ENCODE measurements around the gene HIVEP3. TPM values are rescaled to one million over a fixed set of nuclear protein-coding genes. Genes with fewer than 3 reads are reported as not detected.
"Not testable (repeated sequence)": the region's sequence is repeated elsewhere in the genome, so short reads cannot be mapped to it uniquely, and the experiment has no call there.

Gene HIVEP3
- total and polyA plus RNA-seq, 4 experiments from 2014 or later: 8.2 to 12.8 (median 10.8) TPM

DNA sequence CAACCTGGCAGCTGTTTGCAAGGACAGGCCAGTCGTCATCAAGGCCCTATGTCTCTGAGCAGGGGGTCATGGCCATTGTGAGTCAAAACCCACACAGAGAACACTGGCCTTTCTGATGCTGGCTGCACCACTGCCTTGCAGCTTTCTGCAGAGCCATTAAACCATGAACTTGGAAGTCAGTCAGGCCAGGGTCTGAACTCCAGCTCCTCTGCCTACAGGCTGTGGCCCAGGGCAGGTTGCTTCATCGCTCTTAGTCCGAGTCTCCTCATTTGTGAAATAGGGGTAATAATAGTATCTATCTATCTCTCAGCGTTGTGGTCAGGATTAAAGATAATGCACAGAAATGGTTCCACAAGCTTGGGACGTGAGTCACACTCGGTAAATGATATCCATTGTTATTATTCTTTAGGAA is 35.8 kb upstream of the HIVEP3 start:
- no peak overlapping the region for H3K4me3 ChIP-seq (ENCODE audit: low read length in 2 of 2)
- CTCF ChIA-PET (ENCODE audit: partially characterized antibody): no interaction called here

DNA sequence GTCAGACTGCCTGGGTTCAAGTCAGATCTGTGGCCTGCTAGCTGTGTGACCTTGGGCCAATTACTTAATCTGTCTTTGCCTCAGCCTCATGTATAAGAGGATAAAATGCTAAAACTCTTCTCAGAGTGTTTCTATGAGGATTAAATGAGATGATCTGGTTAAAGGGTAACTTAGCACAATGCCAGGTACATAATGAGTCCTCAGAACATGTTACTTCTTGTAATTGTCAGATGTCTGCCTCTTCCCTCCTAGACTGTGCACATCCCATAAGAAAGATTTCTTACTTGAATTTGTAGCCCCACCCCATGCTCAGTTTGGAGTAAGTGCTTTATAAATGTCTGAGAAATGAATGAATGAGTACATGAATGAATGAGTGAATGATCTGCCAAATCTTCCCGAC is 34.6 kb upstream of the HIVEP3 start:
- H3K27me3 Mint-ChIP-seq: no peaks in the 10 kb centered on the region
- CTCF ChIA-PET (ENCODE audit: partially characterized antibody): interaction anchor here (0.5 kb wide), 1 partner anchor 67 kb away, joined by 3 read pairs; no protein-coding TSS in a partner anchor
- peaks cover 7 to 27% (median 18%) of the 10 kb centered on the region in 4 donors for H3K4me1 Mint-ChIP-seq
- no peak overlapping the region for H3K4me3 Mint-ChIP-seq
- Histone ChIP-seq H3K27me3 (ENCODE audit: insufficient read depth, low read length) (no peaks in the 10 kb centered on the region), H3K27ac (ENCODE audit: low read depth, low read length) (no peak overlapping the region), H3K4me1 (ENCODE audit: insufficient read depth, low read length) (peaks cover 8% of the 10 kb centered on the region), H3K4me3 (ENCODE audit: low read length in 2 of 2) (no peak overlapping the region), H3K36me3 (ENCODE audit: insufficient read depth, low read length) (no peaks in the 10 kb centered on the region), H3K9me3 (ENCODE audit: control insufficient read depth in 1 of 2, low read length in 2 of 2) (no peaks in the 10 kb centered on the region)
- intact Hi-C loops (cut with micrococcal nuclease): no loop called here
- DNase-seq: no peak
- no peak overlapping the region for H3K27ac Mint-ChIP-seq
- POLR2A ChIA-PET (ENCODE audit: partially characterized antibody): interaction anchor here (1.2 kb wide), 1 partner anchor 62 kb away, joined by 3 read pairs; no protein-coding TSS in a partner anchor
- H3K36me3 Mint-ChIP-seq: peaks cover 0 to 13% of the 10 kb centered on the region in 2 donors
- peaks cover 0 to 30% (median 15%) of the 10 kb centered on the region in 8 donors for H3K9me3 Mint-ChIP-seq

More for the DNA sequence above, 35.8 kb upstream of the HIVEP3 start:
- POLR2A ChIA-PET (ENCODE audit: partially characterized antibody): interaction anchor here (1.0 to 1.2 kb wide), 2 partner anchors 63 to 81 kb away, joined by 3 read pairs; no protein-coding TSS in a partner anchor
- Histone ChIP-seq H3K36me3 (ENCODE audit: insufficient read depth, low read length) (no peaks in the 10 kb centered on the region), H3K4me1 (ENCODE audit: insufficient read depth, low read length) (peaks cover 8% of the 10 kb centered on the region), H3K27me3 (ENCODE audit: insufficient read depth, low read length) (no peaks in the 10 kb centered on the region), H3K27ac (ENCODE audit: low read depth, low read length) (no peak overlapping the region), H3K9me3 (ENCODE audit: control insufficient read depth in 1 of 2, low read length in 2 of 2) (no peaks in the 10 kb centered on the region)
- H3K27ac Mint-ChIP-seq: peak overlapping the region in 2 of 7 donors; percentile 31 to 50
- intact Hi-C loops (cut with micrococcal nuclease): no loop called here
- no peak for DNase-seq
- peaks cover 7 to 27% (median 18%) of the 10 kb centered on the region in 4 donors for H3K4me1 Mint-ChIP-seq
- peaks cover 0 to 13% of the 10 kb centered on the region in 2 donors for H3K36me3 Mint-ChIP-seq
- H3K4me3 Mint-ChIP-seq: no peak overlapping the region
- H3K9me3 Mint-ChIP-seq: peaks cover 0 to 24% (median 14%) of the 10 kb centered on the region in 8 donors
- H3K27me3 Mint-ChIP-seq: no peaks in the 10 kb centered on the region

GRCh38 chr1:41952208-41952607 is 33.5 kb upstream of the HIVEP3 start:
- no peaks in the 10 kb centered on the region for H3K36me3 ChIP-seq (ENCODE audit: insufficient read depth, low read length)
- intact Hi-C loops (cut with micrococcal nuclease): no loop called here
- peaks cover 8% of the 10 kb centered on the region for H3K4me1 ChIP-seq (ENCODE audit: insufficient read depth, low read length)
- H3K36me3 Mint-ChIP-seq: peaks cover 0 to 13% of the 10 kb centered on the region in 2 donors
- ChIA-PET POLR2A (ENCODE audit: partially characterized antibody) (no interaction called here), CTCF (ENCODE audit: partially characterized antibody) (no interaction called here)
- no peak overlapping the region for H3K4me3 Mint-ChIP-seq
- H3K4me3 ChIP-seq (ENCODE audit: low read length in 2 of 2): no peak overlapping the region
- H3K9me3 Mint-ChIP-seq: peaks cover 0 to 30% (median 15%) of the 10 kb centered on the region in 8 donors
- no peak overlapping the region for H3K27ac ChIP-seq (ENCODE audit: low read depth, low read length)
- H3K4me1 Mint-ChIP-seq: peaks cover 7 to 27% (median 17%) of the 10 kb centered on the region in 4 donors
- H3K27me3 Mint-ChIP-seq: no peaks in the 10 kb centered on the region
- H3K27me3 ChIP-seq (ENCODE audit: insufficient read depth, low read length): no peaks in the 10 kb centered on the region
- H3K9me3 ChIP-seq (ENCODE audit: control insufficient read depth in 1 of 2, low read length in 2 of 2): no peaks in the 10 kb centered on the region
- no peak overlapping the region for H3K27ac Mint-ChIP-seq
- DNase-seq: no peak

- H3K27ac Mint-ChIP-seq; H3K36me3 ChIP-seq (ENCODE audit: insufficient read depth, low read length); CTCF ChIA-PET (ENCODE audit: partially characterized antibody); DNase-seq; H3K27ac ChIP-seq (ENCODE audit: low read depth, low read length); H3K9me3 ChIP-seq (ENCODE audit: control insufficient read depth in 1 of 2, low read length in 2 of 2); H3K4me1 ChIP-seq (ENCODE audit: insufficient read depth, low read length); H3K27me3 ChIP-seq (ENCODE audit: insufficient read depth, low read length); H3K4me3 ChIP-seq (ENCODE audit: low read length in 2 of 2); H3K4me3 Mint-ChIP-seq; intact Hi-C loops (cut with micrococcal nuclease); H3K27me3 Mint-ChIP-seq: not testable (repeated sequence)
- Mint-ChIP-seq H3K4me1 (peaks cover 7 to 24% (median 17%) of the 10 kb centered on the region in 4 donors), H3K9me3 (peaks cover 0 to 30% (median 15%) of the 10 kb centered on the region in 8 donors), H3K36me3 (peaks cover 0 to 13% of the 10 kb centered on the region in 2 donors)
- POLR2A ChIA-PET (ENCODE audit: partially characterized antibody): interaction anchor here (1.3 kb wide), 1 partner anchor 60 kb away, joined by 3 read pairs; no protein-coding TSS in a partner anchor
Measured at GRCh38 chr1:41951492-41951891, 32.8 kb upstream of the HIVEP3 start.

- no peak overlapping the region for H3K27ac Mint-ChIP-seq
- POLR2A ChIA-PET (ENCODE audit: partially characterized antibody): interaction anchor here (1.3 kb wide), 1 partner anchor 59 kb away, joined by 3 read pairs; no protein-coding TSS in a partner anchor
- peaks cover 4% of the 10 kb centered on the region for H3K4me1 ChIP-seq (ENCODE audit: insufficient read depth, low read length)
- no peak overlapping the region for H3K27ac ChIP-seq (ENCODE audit: low read depth, low read length)
- H3K36me3 Mint-ChIP-seq: peaks cover 0 to 13% of the 10 kb centered on the region in 2 donors
- CTCF ChIA-PET (ENCODE audit: partially characterized antibody): no interaction called here
- H3K9me3 ChIP-seq (ENCODE audit: control insufficient read depth in 1 of 2, low read length in 2 of 2): no peaks in the 10 kb centered on the region
- no peak overlapping the region for H3K4me3 ChIP-seq (ENCODE audit: low read length in 2 of 2)
- H3K36me3 ChIP-seq (ENCODE audit: insufficient read depth, low read length): no peaks in the 10 kb centered on the region
- no peaks in the 10 kb centered on the region for H3K27me3 Mint-ChIP-seq
- H3K9me3 Mint-ChIP-seq: peaks cover 0 to 30% (median 15%) of the 10 kb centered on the region in 8 donors
- no peak overlapping the region for H3K4me3 Mint-ChIP-seq
- intact Hi-C loops (cut with micrococcal nuclease): no loop called here
- H3K4me1 Mint-ChIP-seq: peaks cover 6 to 17% (median 13%) of the 10 kb centered on the region in 4 donors
- DNase-seq: no peak
- H3K27me3 ChIP-seq (ENCODE audit: insufficient read depth, low read length): no peaks in the 10 kb centered on the region
Measured at GRCh38 chr1:41950820-41951219, 32.1 kb upstream of the HIVEP3 start.

GRCh38 chr1:41945946-41946345 is 27.2 kb upstream of the HIVEP3 start:
- Mint-ChIP-seq H3K27ac (peak overlapping the region in 1 of 7 donors; percentile 34), H3K9me3 (peaks cover under 1 to 27% (median 17%) of the 10 kb centered on the region in 8 donors)
- POLR2A ChIA-PET (ENCODE audit: partially characterized antibody); DNase-seq; H3K9me3 ChIP-seq (ENCODE audit: control insufficient read depth in 1 of 2, low read length in 2 of 2); H3K4me3 Mint-ChIP-seq; H3K36me3 Mint-ChIP-seq; H3K27me3 ChIP-seq (ENCODE audit: insufficient read depth, low read length); H3K4me3 ChIP-seq (ENCODE audit: low read length in 2 of 2); H3K4me1 Mint-ChIP-seq; CTCF ChIA-PET (ENCODE audit: partially characterized antibody); H3K36me3 ChIP-seq (ENCODE audit: insufficient read depth, low read length); H3K4me1 ChIP-seq (ENCODE audit: insufficient read depth, low read length); H3K27ac ChIP-seq (ENCODE audit: low read depth, low read length); intact Hi-C loops (cut with micrococcal nuclease); H3K27me3 Mint-ChIP-seq: not testable (repeated sequence)

DNA sequence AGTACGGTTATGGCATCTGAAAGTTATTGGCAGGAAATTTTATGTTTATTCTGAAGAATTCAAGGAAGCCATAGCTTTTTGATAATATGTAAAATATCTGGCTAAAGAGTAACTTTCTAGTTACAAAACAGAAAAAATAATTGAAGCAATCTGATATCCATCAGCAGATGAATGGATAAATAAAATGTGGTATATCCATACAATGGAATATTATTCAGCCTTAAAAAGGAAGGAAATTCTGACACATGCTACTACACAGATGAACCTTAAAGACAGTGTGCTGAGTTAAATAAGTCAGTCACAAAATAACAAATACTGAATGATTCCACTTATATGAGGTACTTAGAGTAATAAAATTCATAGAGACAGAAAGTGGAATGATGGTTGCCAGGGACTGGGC is 25.0 kb upstream of the HIVEP3 start:
- H3K27ac Mint-ChIP-seq: no peak overlapping the region
- CTCF ChIA-PET (ENCODE audit: partially characterized antibody): no interaction called here

More for the DNA sequence above, 25.0 kb upstream of the HIVEP3 start:
- Histone ChIP-seq H3K4me3 (ENCODE audit: low read length in 2 of 2) (no peak overlapping the region), H3K27ac (ENCODE audit: low read depth, low read length) (no peak overlapping the region), H3K36me3 (ENCODE audit: insufficient read depth, low read length) (no peaks in the 10 kb centered on the region), H3K27me3 (ENCODE audit: insufficient read depth, low read length) (no peaks in the 10 kb centered on the region), H3K9me3 (ENCODE audit: control insufficient read depth in 1 of 2, low read length in 2 of 2) (no peaks in the 10 kb centered on the region), H3K4me1 (ENCODE audit: insufficient read depth, low read length) (no peaks in the 10 kb centered on the region)
- POLR2A ChIA-PET (ENCODE audit: partially characterized antibody): no interaction called here
- H3K27me3 Mint-ChIP-seq: no peaks in the 10 kb centered on the region
- DNase-seq: no peak
- H3K36me3 Mint-ChIP-seq: peaks cover 9 to 10% of the 10 kb centered on the region in 2 donors
- H3K9me3 Mint-ChIP-seq: peaks cover 2 to 12% (median 8%) of the 10 kb centered on the region in 8 donors
- no peak overlapping the region for H3K4me3 Mint-ChIP-seq
- intact Hi-C loops (cut with micrococcal nuclease): no loop called here
- peaks cover 0 to 6% (median 3%) of the 10 kb centered on the region in 4 donors for H3K4me1 Mint-ChIP-seq
